NCI-H1417 (cell line): ENCODE measurements around the gene PYDC2.

Source experiments
- DNase-seq, 3 experiments: peaks; one replicate each; lab custom pipeline; 2025; lab: John Stamatoyannopoulos, UW

Gene PYDC2

DNA sequence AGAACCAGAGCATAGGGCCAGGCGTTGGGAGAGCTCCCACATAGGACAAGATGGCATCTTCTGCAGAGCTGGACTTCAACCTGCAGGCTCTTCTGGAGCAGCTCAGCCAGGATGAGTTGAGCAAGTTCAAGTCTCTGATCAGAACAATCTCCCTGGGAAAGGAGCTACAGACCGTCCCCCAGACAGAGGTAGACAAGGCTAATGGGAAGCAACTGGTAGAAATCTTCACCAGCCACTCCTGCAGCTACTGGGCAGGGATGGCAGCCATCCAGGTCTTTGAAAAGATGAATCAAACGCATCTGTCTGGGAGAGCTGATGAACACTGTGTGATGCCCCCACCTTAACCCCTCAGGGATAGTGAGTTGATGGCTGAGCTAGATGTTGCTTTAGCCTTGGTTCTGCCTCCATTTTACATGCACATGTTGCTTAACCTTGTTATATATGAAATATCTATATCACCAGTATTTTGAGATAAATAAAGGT is at the start of gene PYDC2:
Gene PYDC2 (plus strand): TSS at position 51 of the 483 bp plus-strand sequence. CDS start 0 bp downstream, at position 51.
- no peak for DNase-seq

DNA sequence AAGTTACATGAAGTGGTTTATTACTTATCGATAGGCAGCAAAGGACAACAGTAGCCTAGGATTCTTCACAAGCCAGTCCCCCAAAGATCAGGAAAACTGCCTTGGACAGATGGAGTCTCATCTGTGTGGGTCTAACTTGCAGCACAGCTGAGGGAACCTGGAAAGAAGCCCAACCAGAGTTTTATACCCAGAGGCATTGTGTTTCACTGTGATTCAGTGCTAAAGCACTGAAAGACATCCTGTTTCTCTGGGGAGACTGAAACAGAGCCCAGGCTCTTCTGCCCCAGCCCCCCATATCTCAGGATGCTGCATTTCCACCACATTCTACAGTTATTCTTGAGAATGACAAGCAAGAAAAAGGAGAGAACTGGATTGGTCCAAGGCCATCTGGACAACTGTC is 48.2 kb upstream of the PYDC2 start:
- no peak for DNase-seq

GRCh38 chr3:191414286-191414685 is 46.7 kb upstream of the PYDC2 start:
- no peak for DNase-seq

- DNase-seq: no peak
These were observed 46.2 kb upstream of the PYDC2 start for GRCh38 chr3:191414732-191415131.

- DNase-seq: no peak
These were observed 45.4 kb upstream of the PYDC2 start for GRCh38 chr3:191415566-191415965.

GRCh38 chr3:191417457-191417729 is 43.6 kb upstream of the PYDC2 start:
- no peak for DNase-seq

DNA sequence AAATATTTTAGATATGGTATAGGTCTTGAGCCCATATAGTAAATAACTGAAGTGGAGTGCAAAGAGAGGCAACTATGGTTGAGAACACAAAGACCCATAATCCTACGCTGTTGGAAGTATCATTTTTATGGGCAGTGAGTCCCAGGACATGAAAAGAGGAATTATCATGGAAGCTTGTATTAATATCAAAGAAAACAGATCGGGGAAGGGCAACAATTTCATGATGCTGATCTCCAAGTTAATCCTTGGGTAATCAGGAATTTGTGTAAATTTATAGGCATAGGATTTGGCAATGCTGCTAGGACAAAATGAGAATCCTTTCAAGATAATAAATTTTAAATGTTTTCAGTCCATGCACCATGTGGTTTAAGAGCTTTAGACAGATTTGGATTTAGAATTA is 40.2 kb upstream of the PYDC2 start:
- no peak for DNase-seq

DNA sequence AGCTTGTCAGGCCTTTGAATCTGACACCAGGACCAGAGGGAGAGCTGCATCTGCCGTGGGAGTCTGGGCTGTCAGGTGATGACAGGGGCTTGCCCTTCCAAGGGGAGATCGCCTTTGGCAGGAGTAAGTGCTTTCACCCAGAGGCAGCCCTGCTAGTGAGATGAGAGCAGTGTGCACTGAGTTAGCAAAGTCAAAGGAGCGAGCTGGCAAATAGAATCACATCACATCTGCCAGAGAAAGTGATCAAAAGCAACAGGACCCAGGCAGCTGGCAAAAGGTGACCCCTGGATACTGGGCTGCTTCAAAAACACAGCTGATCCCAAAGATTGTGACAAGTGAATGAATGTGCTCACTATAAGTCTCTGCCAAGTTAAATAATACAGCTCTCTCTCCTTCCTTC is 36.1 kb upstream of the PYDC2 start:
- no peak for DNase-seq

GRCh38 chr3:191425322-191425734 is 35.6 kb upstream of the PYDC2 start:
- no peak for DNase-seq

DNA sequence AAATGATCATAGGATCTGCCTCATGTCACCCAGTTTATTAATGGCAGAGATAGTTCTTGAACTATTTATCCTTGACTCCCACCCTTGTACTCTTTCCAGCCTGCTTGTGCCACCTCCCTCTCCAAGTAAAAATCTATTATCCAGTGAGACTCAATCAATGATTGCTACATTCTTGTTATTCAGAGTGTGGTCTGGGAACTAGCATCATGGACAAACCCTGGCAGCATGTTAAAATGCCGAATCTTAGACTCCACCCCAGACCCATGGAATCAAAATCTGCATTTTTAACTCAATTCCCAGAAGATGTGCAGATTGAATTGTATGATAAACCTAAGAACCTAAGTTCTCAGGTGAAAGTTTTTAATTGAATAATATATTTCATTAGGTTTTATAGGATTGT is 34.7 kb upstream of the PYDC2 start:
- DNase-seq: no peak

GRCh38 chr3:191428177-191428576 is 32.8 kb upstream of the PYDC2 start:
- DNase-seq: no peak

DNA sequence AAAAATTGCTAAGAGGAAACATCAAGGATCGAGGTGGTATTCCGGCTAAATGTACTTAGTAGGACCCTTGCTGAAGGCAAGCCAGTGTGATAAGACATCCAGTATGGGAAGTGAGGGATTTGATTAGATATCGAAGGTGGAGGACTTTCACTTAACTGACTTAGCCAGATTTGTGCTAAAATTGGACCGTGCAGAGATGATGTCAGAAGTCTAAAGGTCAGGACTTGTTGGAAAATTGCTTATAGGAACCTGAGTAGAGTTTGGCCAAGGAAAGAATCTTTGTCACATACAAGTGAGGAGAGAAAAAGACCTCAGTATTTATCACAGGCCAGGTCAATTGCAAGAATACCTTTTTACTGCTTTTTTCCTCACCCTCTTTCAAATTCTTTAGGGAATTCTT is 30.9 kb upstream of the PYDC2 start:
- DNase-seq: no peak

DNA sequence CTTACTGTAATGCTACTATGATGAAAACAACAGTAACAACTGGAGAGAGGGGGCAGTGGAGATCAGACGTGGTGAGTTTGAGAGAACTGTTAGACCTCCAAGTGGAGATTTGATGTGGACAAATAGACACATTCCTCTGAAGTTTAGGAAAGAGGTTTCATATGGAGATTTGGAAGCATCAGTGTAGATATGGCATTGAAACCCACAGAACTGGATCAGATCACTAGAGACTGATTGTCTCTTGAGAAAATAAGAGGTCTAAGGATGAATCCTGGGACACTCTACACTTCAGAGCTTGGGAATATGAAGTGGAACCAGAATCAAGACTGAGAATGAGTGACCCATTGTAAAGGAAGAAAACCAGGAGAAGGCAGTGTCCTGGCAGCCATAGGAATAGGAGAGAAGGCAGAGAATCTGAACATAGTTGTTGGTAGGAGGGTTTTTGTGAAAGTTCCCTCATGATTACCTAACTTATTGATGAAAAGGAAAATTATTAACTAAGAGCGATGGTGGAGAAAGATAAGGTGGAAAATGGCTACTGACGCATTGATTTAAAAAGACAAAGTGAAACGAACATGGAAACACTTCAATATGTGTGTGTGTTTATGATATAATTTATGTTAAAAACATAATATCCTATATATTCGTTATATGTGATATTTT is 29.7 kb upstream of the PYDC2 start:
- no peak for DNase-seq

- DNase-seq: no peak
These were observed 28.8 kb upstream of the PYDC2 start for GRCh38 chr3:191432162-191432561.

DNA sequence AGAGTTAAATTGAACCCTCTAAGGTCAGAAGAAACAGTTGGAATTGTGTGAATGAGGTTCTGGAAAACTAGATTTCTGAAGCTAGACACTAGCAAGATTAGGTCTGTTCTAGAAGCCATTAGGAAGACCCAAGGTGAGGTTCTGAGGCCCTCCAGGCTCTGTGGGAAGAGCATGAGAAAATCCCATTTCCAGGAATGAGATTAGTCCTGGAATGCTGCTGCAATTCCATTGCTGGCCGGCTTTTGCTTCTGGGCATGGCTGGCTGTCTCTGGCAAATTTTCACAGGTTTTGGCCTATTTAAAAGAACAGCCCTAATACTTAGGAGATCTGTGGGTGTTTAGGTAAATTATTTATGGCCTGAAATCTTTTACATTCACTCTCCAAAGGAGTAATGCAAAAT is 26.9 kb upstream of the PYDC2 start:
- DNase-seq: no peak

DNA sequence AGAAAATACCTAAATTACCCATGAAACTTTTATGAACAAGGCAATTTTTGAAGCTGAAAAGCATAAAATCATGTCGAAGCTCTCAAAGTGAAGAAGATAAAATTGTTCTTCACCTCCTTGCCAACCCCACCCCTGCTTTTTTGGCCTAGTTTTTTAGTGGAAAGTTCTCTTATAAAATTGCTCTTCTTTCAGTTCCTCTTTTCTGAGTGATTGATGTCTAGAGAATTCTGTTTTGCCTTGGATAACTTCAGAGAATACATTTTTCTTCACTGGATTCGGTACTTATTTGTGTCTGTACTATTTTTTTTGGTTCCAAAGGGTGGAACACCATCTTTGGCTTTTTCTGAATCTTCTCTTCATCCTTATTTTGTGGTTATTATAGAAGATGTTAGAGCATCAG is 25.0 kb upstream of the PYDC2 start:
- DNase-seq: no peak

- no peak for DNase-seq
These were observed 22.7 kb upstream of the PYDC2 start for GRCh38 chr3:191438150-191438814.

DNA sequence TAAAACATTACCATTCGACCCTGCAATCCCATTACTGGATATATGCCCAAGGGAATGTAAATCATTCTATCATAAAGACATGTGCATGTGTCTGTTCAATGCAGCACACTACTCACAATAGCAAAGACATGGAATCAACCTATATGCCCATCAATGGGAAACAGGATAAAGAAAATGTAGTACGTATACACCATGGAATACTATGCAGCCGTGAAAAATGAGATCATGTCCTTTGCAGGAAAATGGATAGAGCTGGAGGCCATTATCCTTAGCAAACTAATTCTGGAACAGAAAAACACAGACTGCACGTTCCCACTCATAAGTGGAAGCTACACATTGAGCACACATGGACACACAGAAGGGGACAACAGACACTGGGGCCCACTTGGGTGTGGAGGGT is 20.4 kb upstream of the PYDC2 start:
- DNase-seq: no peak

- DNase-seq: no peak
These were observed 19.3 kb upstream of the PYDC2 start for GRCh38 chr3:191441687-191442086.

GRCh38 chr3:191444569-191444968 is 16.4 kb upstream of the PYDC2 start:
- DNase-seq: no peak

DNA sequence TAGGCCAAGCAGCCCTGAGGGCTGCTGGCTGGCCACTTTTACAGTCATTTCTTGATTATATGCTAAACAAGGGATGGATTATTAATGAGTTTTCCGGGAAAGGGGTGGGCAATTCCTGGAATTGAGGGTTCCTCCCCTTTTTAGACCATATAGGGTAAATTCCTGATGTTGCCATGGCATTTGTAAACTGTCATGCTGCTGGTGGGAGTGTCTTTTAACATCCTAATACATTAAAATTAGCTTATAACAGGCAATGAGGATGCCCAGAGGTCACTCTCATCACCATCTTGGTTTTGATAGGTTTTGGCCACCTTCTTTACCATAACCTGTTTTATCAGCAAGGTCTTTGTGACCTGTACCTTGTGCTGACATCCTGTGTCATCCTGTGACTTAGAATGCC is 11.7 kb upstream of the PYDC2 start:
- DNase-seq: no peak

DNA sequence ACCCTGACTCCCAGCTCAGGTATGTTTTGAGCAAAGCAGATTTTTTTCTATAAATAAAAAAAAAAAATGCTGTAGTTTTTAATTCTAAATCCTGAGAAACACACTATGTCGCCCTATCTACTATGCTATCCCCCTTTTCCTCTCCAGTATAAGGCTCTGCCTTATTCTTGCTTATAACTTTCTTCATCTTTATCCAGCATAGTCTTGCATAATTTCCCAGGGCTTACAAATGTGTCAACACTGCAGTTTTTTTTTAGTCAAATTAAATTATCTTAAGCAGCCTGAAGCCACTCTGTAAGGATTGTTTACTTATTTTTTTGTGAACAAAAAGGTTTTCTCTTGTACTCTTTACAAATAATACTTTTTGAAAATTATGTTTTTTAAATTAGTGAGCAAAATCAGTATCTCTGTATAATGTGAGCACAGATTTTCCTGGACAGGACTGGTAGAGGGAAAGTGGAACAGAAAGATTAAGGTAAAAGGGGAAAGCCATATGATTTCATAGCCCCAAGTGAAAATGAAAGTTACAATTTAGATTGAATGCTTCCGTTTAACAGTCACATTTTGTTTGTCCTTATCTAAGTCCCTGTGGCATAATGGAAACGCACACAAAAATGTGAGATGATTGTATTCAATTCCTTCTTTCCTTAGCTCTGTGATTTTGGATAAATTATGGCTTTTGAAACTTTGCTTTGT is 5.6 kb upstream of the PYDC2 start:
- DNase-seq: no peak

DNA sequence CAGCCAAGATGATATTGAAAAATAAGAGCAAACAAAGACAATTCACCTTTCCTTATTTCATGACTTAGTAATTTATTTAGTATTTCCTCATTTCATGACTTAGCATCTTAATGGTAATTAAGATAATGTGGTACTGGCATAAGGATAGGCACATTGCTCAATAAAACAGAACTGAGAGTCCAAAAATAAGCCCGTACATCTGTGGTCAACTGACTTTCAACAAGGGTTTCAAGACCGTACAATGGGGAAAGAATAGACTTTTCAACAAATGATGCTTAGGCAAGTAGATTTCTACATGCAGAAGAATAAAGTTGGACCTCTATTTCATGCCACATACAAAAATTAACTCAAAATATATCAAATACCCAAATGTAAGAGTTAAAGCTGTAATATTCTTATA is 603 bp upstream of the PYDC2 start:
- DNase-seq: no peak

GRCh38 chr3:191470080-191470479 is 9.1 kb downstream of the PYDC2 start:
- DNase-seq: no peak
